Muscle layer of colon (tissue), 2 donors: Measurements from ENCODE around the gene KRTAP10-11.
"Not testable (repeated sequence)": the region's sequence is repeated elsewhere in the genome, so short reads cannot be mapped to it uniquely, and the experiment has no call there.

ENCODE experiments used
- H3K27ac ChIP-seq: one replicate; pipeline ENCODE4 v1.7.0; 2013; ENCODE audit warnings: low read depth, mild to moderate bottlenecking, low read length, moderate library complexity
- H3K27me3 ChIP-seq, 2 donors: one replicate each; pipeline ENCODE4 v1.7.0; 2013; ENCODE audit warnings: low read length in 2 of 2, mild to moderate bottlenecking in 2 of 2; ENCODE audit not compliant: insufficient read depth in 2 of 2, control insufficient read depth in 1 of 2
- H3K36me3 ChIP-seq: one replicate; pipeline ENCODE4 v1.7.0; 2013; ENCODE audit warnings: mild to moderate bottlenecking, low read length; ENCODE audit not compliant: insufficient read depth
- H3K4me1 ChIP-seq: one replicate; pipeline ENCODE4 v1.7.0; 2013; ENCODE audit warnings: mild to moderate bottlenecking, low read length; ENCODE audit not compliant: insufficient read depth
- H3K4me3 ChIP-seq, 2 donors: one replicate each; pipeline ENCODE4 v1.7.0; 2013; ENCODE audit warnings: low read length in 2 of 2, low read depth in 1 of 2, mild to moderate bottlenecking in 1 of 2, moderate library complexity in 1 of 2
- H3K9ac ChIP-seq: one replicate; pipeline ENCODE4 v1.7.0; 2013; ENCODE audit warnings: low read length
- H3K9me3 ChIP-seq: one replicate; pipeline ENCODE4 v1.7.0; 2013; ENCODE audit warnings: mild to moderate bottlenecking, low read length
- donor health status: abdominal sarcoma.
- donor health status: Adenocarcinoma of cecum.

KRTAP10-11 gene

DNA sequence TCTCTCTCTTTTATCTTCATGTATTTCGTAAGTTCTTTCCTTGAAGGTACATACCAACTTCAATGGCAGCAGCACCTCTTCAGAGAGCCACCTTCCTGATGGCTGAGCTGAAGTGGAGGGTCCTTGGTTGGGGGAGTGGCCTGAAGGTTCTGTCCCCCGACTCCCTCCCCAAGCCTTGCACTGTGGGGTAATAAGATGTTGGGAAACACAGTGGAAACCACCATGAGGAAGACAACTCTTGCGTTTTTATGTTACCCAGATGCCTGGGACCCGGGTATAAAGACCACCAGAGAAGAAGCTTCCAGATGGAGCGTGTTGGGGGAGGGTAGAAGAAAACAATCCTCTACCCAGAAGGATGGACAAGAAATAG lies 12.3 kb downstream of the KRTAP10-11 start:
- Histone ChIP-seq H3K27ac (no peak overlapping the region), H3K9me3 (peaks cover 3% of the 10 kb centered on the region), H3K36me3 (no peaks in the 10 kb centered on the region), H3K9ac (no peak overlapping the region), H3K4me1 (no peaks in the 10 kb centered on the region), H3K27me3 (peaks cover 0 to 10% of the 10 kb centered on the region in 2 donors), H3K4me3 (no peak overlapping the region)

DNA sequence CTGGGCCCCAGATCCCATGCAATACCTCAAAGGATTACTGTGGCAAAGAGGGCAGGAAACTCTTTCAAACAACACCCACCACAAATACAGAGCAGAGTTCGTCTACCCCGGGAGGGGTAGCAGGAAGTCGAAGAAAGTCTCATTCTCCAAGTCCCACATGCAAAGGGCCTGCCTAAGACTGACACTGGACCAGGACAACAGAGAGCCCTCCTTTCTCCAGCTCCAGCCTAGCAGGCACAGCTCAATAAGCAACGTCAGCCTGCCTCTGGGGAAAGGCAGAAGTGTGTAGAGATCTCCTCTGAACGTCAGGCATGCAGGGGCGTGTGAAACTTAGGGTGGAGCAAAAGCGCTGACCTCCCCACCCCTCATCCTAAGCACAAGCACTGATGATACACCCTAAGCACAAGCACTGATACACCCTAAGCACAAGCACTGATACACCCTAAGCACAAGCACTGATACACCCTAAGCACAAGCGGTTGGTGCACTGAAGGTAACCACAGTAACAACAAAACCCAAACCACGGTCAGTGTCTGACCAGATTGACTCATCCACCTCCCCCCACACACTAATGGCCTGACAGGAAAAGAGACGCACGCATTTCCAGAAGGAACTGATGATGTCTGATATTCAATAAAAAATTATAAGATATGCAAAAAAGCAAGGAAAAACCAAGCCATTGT lies 12.8 kb downstream of the KRTAP10-11 start:
- no peak overlapping the region for H3K4me3 ChIP-seq
- H3K27ac ChIP-seq: no peak overlapping the region
- no peaks in the 10 kb centered on the region for H3K4me1 ChIP-seq
- peaks cover 0 to 7% of the 10 kb centered on the region in 2 donors for H3K27me3 ChIP-seq
- H3K9ac ChIP-seq: no peak overlapping the region
- no peaks in the 10 kb centered on the region for H3K36me3 ChIP-seq
- peaks cover 3% of the 10 kb centered on the region for H3K9me3 ChIP-seq

DNA sequence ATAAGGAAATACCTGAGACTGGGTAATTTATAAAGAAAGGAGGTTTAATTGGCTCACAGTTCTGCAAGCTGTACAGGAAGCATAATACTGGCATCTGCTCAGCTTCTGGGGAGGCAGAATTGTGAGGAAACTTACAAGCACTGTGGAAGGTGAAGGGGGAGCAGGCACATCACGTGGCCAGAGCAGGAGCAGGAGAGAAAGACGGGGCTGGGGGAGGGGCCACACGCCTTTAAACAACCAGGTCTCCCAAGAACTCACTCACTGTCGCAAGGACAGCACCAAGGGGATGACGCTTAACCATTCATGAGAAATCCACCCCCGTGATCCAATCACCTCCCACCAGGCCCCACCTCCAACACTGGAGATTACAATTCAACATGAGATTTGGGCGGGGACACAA lies 15.4 kb downstream of the KRTAP10-11 start:
- H3K4me3 ChIP-seq, H3K9me3 ChIP-seq, H3K4me1 ChIP-seq, H3K27me3 ChIP-seq, H3K27ac ChIP-seq, H3K9ac ChIP-seq, H3K36me3 ChIP-seq: not testable (repeated sequence)

DNA sequence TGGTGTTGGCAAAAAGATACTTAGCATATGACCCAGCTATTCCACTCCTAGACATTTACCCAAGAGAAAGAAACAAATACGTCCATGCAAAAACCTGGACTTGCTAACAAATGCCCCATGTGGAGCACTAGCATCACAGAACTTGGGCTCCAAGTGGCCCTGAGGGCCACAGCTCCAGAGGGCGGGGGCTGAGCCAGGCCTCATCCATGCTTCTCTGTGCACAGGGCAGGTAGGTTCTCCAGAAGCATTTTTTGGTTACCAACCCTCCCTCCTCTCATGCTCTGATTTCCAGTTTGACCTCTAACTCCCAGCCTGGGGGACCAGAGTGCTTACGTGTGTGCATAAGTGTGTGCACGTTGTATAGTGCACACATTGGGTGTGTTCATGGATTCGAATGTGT lies 18.5 kb downstream of the KRTAP10-11 start:
- no peak overlapping the region for H3K4me3 ChIP-seq
- no peaks in the 10 kb centered on the region for H3K36me3 ChIP-seq
- no peaks in the 10 kb centered on the region for H3K9me3 ChIP-seq
- H3K9ac ChIP-seq: no peak overlapping the region
- no peak overlapping the region for H3K27ac ChIP-seq
- H3K4me1 ChIP-seq: no peaks in the 10 kb centered on the region
- peaks cover 0 to 5% of the 10 kb centered on the region in 2 donors for H3K27me3 ChIP-seq

DNA sequence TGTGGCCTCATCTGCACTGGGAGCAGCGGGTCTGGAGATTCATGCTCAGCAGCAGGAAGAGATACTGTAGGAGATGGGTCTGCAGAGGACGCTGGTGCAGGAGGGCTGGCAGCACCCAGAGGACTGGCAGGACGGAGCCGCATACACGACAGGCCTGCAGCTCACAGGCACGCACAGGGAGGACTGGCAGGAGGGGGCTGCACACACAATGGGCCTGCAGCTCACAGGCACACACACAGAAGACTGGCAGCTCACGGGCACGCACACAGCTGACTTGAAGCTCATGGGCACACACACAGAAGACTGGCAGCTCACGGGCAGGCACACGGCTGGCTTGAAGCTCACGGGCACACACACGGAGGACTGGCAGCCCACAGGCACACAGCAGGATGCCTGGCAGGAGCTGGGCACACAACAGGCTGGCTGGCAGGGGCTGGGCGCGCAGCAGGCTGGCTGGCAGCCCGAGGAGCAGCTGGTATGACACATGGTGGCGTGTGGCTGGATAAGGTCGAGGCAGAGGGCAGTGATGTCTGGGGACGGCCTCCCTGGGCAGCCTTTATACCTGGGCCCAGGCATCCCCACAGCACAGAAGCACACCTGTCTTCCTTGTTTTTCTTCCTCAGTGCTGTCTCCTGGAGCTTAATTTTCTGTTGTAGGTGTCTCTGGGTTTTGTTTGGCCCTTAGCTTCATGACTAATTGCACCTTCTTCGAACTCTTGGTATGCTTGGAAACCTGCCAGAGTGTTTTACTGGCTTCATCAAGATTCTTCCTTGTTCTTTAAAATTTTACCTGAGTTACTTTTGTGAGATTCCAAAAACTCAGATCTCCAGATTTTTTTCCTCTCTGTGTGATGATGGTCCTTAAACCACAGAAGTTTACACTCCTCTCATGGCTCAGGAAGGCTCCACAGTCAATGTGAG lies 20.4 kb downstream of the KRTAP10-11 start, which contains the start of gene KRTAP12-2:
Gene KRTAP12-2 (minus strand): TSS at position 527 of the 920 bp plus-strand sequence. CDS start 41 bp downstream, at position 486.
- Histone ChIP-seq H3K27ac (no peak within 1 kb of the TSS), H3K4me3 (no peak within 1 kb of the TSS), H3K9me3 (no peaks in the 10 kb centered on the region), H3K27me3 (peaks cover 0 to 5% of the 10 kb centered on the region in 2 donors), H3K9ac (no peak within 1 kb of the TSS), H3K36me3 (no peaks in the 10 kb centered on the region), H3K4me1 (no peaks in the 10 kb centered on the region)

DNA sequence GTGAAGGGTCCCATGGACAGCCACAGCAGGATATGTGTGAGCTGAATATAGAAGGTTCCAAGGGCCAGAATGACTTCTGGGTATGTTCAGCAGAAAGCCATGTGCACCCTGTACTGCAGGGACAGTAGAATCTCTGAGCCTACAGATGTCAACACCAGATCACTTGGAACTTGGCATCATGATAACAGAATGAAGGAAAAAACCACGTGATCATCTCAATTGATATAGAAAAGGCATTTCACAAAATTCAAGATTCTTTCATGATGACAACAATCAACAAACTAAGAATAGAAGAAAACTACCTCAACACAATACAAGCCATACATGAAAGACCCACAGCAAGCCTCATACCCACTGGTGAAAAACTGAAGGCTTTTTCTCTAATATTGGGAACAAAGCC lies 21.4 kb downstream of the KRTAP10-11 start:
- Histone ChIP-seq H3K4me1 (no peaks in the 10 kb centered on the region), H3K4me3 (no peak overlapping the region), H3K27ac (no peak overlapping the region), H3K36me3 (no peaks in the 10 kb centered on the region), H3K27me3 (peaks cover 0 to 5% of the 10 kb centered on the region in 2 donors), H3K9me3 (no peaks in the 10 kb centered on the region), H3K9ac (no peak overlapping the region)

DNA sequence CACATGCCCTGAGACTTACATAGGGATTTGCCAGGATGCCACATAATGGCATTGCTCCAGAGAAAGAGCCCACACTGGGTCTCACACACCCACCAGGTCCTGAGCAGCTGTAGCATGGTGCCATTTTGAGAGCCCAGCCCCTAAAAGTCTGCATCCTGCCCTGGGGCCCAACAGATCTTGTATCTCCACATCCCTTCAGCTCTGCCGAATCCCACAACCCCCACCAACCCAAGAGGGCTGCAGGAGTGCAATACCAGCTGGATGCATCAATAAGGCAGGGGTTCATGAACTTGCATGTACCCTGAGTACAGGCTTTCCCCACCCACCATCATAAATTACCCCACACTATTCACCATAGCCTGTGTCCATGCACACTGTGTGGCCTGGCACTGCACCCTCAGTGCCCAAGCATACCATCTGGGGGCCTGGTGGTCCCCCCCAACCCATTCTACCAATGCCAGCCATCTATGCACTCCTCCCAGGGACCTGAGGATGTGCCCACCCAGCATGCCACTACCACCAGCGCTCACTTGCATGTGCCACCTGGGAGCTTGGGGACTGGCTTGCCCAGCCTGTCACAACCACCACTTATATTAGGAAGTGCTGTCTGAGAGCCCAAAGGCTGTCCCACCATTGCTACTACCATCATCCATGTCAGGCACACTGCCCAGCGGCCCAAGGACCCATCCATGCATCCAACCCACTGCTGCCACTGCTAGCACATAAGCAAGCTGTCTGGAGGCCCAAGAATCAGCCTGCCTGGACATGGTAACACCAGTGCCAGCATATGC lies 24.6 kb downstream of the KRTAP10-11 start:
- Histone ChIP-seq H3K27ac (no peak overlapping the region), H3K27me3 (no peaks in the 10 kb centered on the region), H3K36me3 (no peaks in the 10 kb centered on the region), H3K9me3 (no peaks in the 10 kb centered on the region), H3K4me1 (no peaks in the 10 kb centered on the region), H3K9ac (no peak overlapping the region), H3K4me3 (no peak overlapping the region)

DNA sequence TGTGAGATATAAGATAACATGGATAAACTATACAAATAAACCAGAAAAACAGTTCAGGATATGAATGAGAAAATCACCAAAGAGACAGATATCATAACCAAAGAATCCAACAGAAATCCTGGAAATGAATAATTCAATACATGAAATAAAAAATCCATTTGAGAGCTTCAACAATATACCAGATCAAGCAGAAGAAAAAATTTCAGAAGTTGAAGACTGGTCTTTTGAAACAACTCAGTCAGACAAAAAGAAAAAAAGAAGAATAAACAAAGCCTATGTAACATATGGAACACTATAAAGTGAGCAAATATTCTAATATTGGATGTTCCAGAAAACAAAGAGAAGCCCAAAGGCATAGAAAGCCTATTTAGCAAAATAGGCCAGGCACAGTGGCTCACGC lies 25.7 kb downstream of the KRTAP10-11 start:
- Histone ChIP-seq H3K4me1 (no peaks in the 10 kb centered on the region), H3K9me3 (no peaks in the 10 kb centered on the region), H3K27me3 (no peaks in the 10 kb centered on the region), H3K9ac (no peak overlapping the region), H3K36me3 (no peaks in the 10 kb centered on the region), H3K27ac (no peak overlapping the region), H3K4me3 (no peak overlapping the region)

DNA sequence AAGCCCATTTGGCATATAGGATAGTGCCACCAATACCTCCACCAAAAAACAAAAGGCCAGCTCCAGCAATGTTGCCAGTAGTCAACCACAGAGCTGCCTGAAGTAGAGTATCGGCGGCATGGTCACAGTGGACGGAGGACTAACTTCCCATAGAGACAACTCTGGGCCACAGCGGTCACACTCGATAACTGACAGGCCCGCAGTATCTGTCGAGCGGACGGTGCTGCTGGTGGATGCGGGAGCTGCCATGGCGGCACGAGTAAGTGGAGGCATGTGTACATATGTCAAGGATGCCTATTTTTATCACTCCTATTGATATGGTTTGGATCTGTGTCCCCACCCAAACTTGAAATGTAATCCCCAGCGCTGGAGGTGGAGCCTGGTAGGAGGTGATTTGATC lies 31.7 kb downstream of the KRTAP10-11 start:
- Histone ChIP-seq H3K27ac (no peak overlapping the region), H3K36me3 (no peaks in the 10 kb centered on the region), H3K9me3 (no peaks in the 10 kb centered on the region), H3K27me3 (no peaks in the 10 kb centered on the region), H3K9ac (no peak overlapping the region), H3K4me3 (no peak overlapping the region), H3K4me1 (no peaks in the 10 kb centered on the region)

DNA sequence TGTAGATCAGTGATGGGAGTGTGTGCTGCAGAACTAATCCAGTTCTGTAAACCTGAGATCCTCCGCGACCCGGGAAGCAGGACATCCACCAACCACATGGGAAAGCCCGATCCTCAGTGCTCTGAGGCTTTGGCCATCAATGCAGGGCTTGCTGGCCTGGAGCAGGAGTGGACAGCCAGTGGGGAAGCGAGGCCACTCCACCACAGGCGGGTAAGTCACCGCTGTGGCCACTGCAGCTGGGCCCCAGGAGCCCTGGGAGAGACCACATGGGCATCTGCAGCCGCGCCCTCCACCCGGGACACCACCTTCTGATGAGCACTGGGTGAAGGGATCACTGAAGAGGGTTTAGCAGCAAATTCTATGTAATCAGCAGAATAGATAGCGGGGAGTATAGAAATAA lies 34.9 kb downstream of the KRTAP10-11 start:
- Histone ChIP-seq H3K27me3 (no peaks in the 10 kb centered on the region), H3K4me3 (no peak overlapping the region), H3K9me3 (no peaks in the 10 kb centered on the region), H3K9ac (no peak overlapping the region), H3K27ac (no peak overlapping the region), H3K4me1 (no peaks in the 10 kb centered on the region), H3K36me3 (no peaks in the 10 kb centered on the region)

DNA sequence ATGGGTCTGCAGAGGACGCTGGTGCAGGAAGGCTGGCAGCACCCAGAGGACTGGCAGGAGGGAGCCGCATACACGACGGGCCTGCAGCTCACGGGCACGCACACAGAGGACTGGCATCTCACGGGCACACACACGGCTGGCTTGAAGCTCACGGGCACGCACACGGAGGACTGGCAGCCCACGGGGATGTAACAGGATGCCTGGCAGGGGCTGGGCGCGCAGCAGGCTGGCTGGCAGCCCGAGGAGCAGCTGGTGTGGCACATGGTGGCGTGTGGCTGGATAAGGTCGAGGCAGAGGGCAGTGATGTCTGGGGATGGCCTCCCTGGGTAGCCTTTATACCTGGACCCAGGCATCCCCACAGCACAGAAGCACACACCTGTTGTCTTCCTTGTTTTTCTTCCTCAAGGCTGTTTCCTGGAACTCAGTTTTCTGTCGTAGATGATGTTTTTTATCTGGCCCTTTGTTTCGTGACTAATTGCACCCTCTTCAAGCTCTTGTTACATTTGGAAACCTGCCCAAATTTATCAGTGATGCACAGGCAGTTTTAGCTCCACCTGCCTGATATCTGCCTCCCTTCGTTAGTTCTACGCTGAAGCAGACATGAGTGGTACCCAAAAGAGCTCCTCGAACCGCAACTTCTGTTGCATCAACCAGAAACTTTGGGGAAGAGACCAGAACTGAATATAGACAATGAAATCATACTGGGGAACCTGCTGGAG lies 35.8 kb downstream of the KRTAP10-11 start, which contains the start of gene KRTAP12-1:
Gene KRTAP12-1 (minus strand): TSS at position 303 of the 719 bp plus-strand sequence. CDS start 40 bp downstream, at position 263.
- Histone ChIP-seq H3K27ac (no peak within 1 kb of the TSS), H3K36me3 (no peaks in the 10 kb centered on the region), H3K4me3 (no peak within 1 kb of the TSS), H3K9ac (no peak within 1 kb of the TSS), H3K9me3 (no peaks in the 10 kb centered on the region), H3K4me1 (no peaks in the 10 kb centered on the region), H3K27me3 (no peaks in the 10 kb centered on the region)
